CD8-positive, alpha-beta memory T cell (primary cell): Measurements from ENCODE around the gene CD247. TPM values are rescaled to one million over a fixed set of nuclear protein-coding genes. Genes with fewer than 3 reads are reported as not detected.

Source experiments
- CTCF ChIA-PET: fragments of 350-600 bp; sonication (Branson Sonifier 250); formaldehyde crosslinking; loops from one replicate; lab custom pipeline; 2021; ENCODE audit warnings: antibody characterized with exemption; lab: Charles Lee
- POLR2A ChIA-PET: fragments of 350-600 bp; sonication (Branson Sonifier 250); formaldehyde crosslinking; loops from one replicate; lab custom pipeline; 2021; ENCODE audit warnings: antibody characterized with exemption; lab: Charles Lee
- DNase-seq, 5 donors: peaks; one replicate each; pipeline versions ENCODE4 v3.0.0 to v3.0.0-alpha.2; 2020 to 2022; ENCODE audit warnings: mixed read lengths in 1 of 5
- H3K27ac ChIP-seq: one replicate; pipeline ENCODE4 v1.7.0; 2013; ENCODE audit warnings: low read depth, mild to moderate bottlenecking, low read length, moderate library complexity
- H3K27me3 ChIP-seq: 2 replicates; pipeline ENCODE4 v1.7.0; 2013; ENCODE audit warnings: low read length, mild to moderate bottlenecking; ENCODE audit not compliant: insufficient read depth, poor library complexity, severe bottlenecking
- H3K36me3 ChIP-seq: 2 replicates; pipeline ENCODE4 v1.7.0; 2013; ENCODE audit warnings: mild to moderate bottlenecking, low read length, moderate library complexity; ENCODE audit not compliant: insufficient read depth
- H3K4me1 ChIP-seq: 2 replicates; pipeline ENCODE4 v1.7.0; 2013; ENCODE audit warnings: mild to moderate bottlenecking, low read length, moderate library complexity; ENCODE audit not compliant: insufficient read depth
- H3K4me3 ChIP-seq: 2 replicates; pipeline ENCODE4 v1.7.0; 2013; ENCODE audit warnings: mild to moderate bottlenecking, low read length
- H3K9me3 ChIP-seq: 2 replicates; pipeline ENCODE4 v1.7.0; 2013; ENCODE audit warnings: mild to moderate bottlenecking, low read length
- H3K27ac Mint-ChIP-seq, 8 donors: one replicate each; pipeline ENCODE4 v1.8.0; 2020 to 2021; ENCODE audit warnings: mixed read lengths in 8 of 8, mild to moderate bottlenecking in 6 of 8, inconsistent platforms in 3 of 8, moderate library complexity in 3 of 8
- H3K27me3 Mint-ChIP-seq, 2 donors: one replicate each; pipeline ENCODE4 v1.8.0; 2020 to 2021; ENCODE audit warnings: mixed read lengths in 2 of 2, mild to moderate bottlenecking in 1 of 2, moderate library complexity in 1 of 2
- H3K36me3 Mint-ChIP-seq, 3 donors: one replicate each; pipeline ENCODE4 v1.8.0; 2020 to 2021; ENCODE audit warnings: mixed read lengths in 3 of 3, inconsistent platforms in 1 of 3, mild to moderate bottlenecking in 1 of 3
- H3K4me1 Mint-ChIP-seq, 3 donors: one replicate each; pipeline ENCODE4 v1.8.0; 2020 to 2021; ENCODE audit warnings: mixed read lengths in 3 of 3, inconsistent platforms in 1 of 3, mild to moderate bottlenecking in 1 of 3
- H3K4me3 Mint-ChIP-seq, 7 donors: one replicate each; pipeline ENCODE4 v1.8.0; 2020 to 2021; ENCODE audit warnings: mixed read lengths in 7 of 7, mild to moderate bottlenecking in 6 of 7, moderate library complexity in 4 of 7, inconsistent platforms in 2 of 7
- H3K9me3 Mint-ChIP-seq, 5 donors: one replicate each; pipeline ENCODE4 v1.8.0; 2020 to 2022; ENCODE audit warnings: mixed read lengths in 5 of 5, mild to moderate bottlenecking in 3 of 5, moderate library complexity in 2 of 5, inconsistent platforms in 1 of 5
- polyA plus RNA-seq: library from polyadenylated mRNA; unstranded; fragments of 300-500 nt; fragmentation: Illumina TruSeq; gene quantifications from one replicate; pipeline ENCODE4 v1.2.3, GENCODE V29; 2021
- total RNA-seq, 2 experiments: library from RNA; stranded (reverse); gene quantifications; one replicate each; pipeline ENCODE4 v1.2.3, GENCODE V29; 2021

The CD247 gene
- total and polyA plus RNA-seq, 3 experiments from 2014 or later = 130 to 395 (median 133) TPM

- Mint-ChIP-seq H3K9me3 (no peaks in the 10 kb centered on the region), H3K36me3 (peaks cover 14 to 91% (median 20%) of the 10 kb centered on the region in 3 donors), H3K27ac (peak overlapping the region; percentile 29 to 98 (median 89)), H3K27me3 (peaks cover 0 to 4% of the 10 kb centered on the region in 2 donors), H3K4me3 (peak overlapping the region in 1 of 7 donors; percentile 48), H3K4me1 (peaks cover 71 to 89% (median 74%) of the 10 kb centered on the region in 3 donors)
- Histone ChIP-seq H3K36me3 (peaks cover 60% of the 10 kb centered on the region), H3K4me1 (peaks cover 63% of the 10 kb centered on the region), H3K4me3 (no peak overlapping the region), H3K27me3 (no peaks in the 10 kb centered on the region), H3K9me3 (no peaks in the 10 kb centered on the region), H3K27ac (no peak overlapping the region)
- POLR2A ChIA-PET = interaction anchor here (0.8 kb wide), 1 partner anchor 14 kb away, joined by 3 read pairs; no protein-coding TSS in a partner anchor
- CTCF ChIA-PET = interaction anchor here (2.3 kb wide), 1 partner anchor 165 kb away, joined by 9 read pairs; no protein-coding TSS in a partner anchor
- DNase-seq = no peak
Measured at GRCh38 chr1:167433884-167434283, 84.4 kb downstream of the CD247 start.

GRCh38 chr1:167432780-167433179, 85.5 kb downstream of the CD247 start:
- H3K36me3 Mint-ChIP-seq = peaks cover 14 to 85% (median 20%) of the 10 kb centered on the region in 3 donors
- H3K4me1 ChIP-seq = peaks cover 61% of the 10 kb centered on the region
- H3K4me1 Mint-ChIP-seq = peaks cover 71 to 89% (median 74%) of the 10 kb centered on the region in 3 donors
- H3K27me3 Mint-ChIP-seq = peaks cover 0 to 4% of the 10 kb centered on the region in 2 donors
- POLR2A ChIA-PET = no interaction called here
- H3K27ac Mint-ChIP-seq = peak overlapping the region in 6 of 8 donors; percentile 62 to 98 (median 80)
- DNase-seq = no peak
- no peaks in the 10 kb centered on the region for H3K9me3 ChIP-seq
- no peaks in the 10 kb centered on the region for H3K9me3 Mint-ChIP-seq
- CTCF ChIA-PET = interaction anchor here (0.8 to 2.9 kb wide), 5 partner anchors 9 to 164 kb away, joined by 3 to 15 read pairs (median 8); partner anchors contain the start of gene CD247
- H3K27me3 ChIP-seq = no peaks in the 10 kb centered on the region
- no peak overlapping the region for H3K4me3 ChIP-seq
- H3K4me3 Mint-ChIP-seq = peak overlapping the region in 1 of 7 donors; percentile 21
- no peak overlapping the region for H3K27ac ChIP-seq
- H3K36me3 ChIP-seq = peaks cover 52% of the 10 kb centered on the region

GRCh38 chr1:167431909-167432650, 86.2 kb downstream of the CD247 start:
- DNase-seq = no peak
- peak overlapping the region; percentile 47 to 98 (median 76) for H3K27ac Mint-ChIP-seq
- H3K9me3 Mint-ChIP-seq = no peaks in the 10 kb centered on the region
- peaks cover 48% of the 10 kb centered on the region for H3K36me3 ChIP-seq
- H3K4me1 Mint-ChIP-seq = peaks cover 66 to 89% (median 67%) of the 10 kb centered on the region in 3 donors
- H3K27me3 ChIP-seq = no peaks in the 10 kb centered on the region
- H3K36me3 Mint-ChIP-seq = peaks cover 14 to 79% (median 20%) of the 10 kb centered on the region in 3 donors
- peaks cover 0 to 4% of the 10 kb centered on the region in 2 donors for H3K27me3 Mint-ChIP-seq
- no peaks in the 10 kb centered on the region for H3K9me3 ChIP-seq
- H3K4me1 ChIP-seq = peaks cover 59% of the 10 kb centered on the region
- CTCF ChIA-PET = interaction anchor here (0.8 to 2.9 kb wide), 5 partner anchors 9 to 164 kb away, joined by 3 to 15 read pairs (median 8); partner anchors contain the start of gene CD247
- POLR2A ChIA-PET = interaction anchor here (1.6 kb wide), 1 partner anchor 15 kb away, joined by 3 read pairs; no protein-coding TSS in a partner anchor
- no peak overlapping the region for H3K4me3 ChIP-seq
- H3K27ac ChIP-seq = no peak overlapping the region
- H3K4me3 Mint-ChIP-seq = peak overlapping the region in 1 of 7 donors; percentile 61

- Histone ChIP-seq H3K27me3 (no peaks in the 10 kb centered on the region), H3K27ac (no peak overlapping the region), H3K9me3 (no peaks in the 10 kb centered on the region), H3K4me1 (peaks cover 52% of the 10 kb centered on the region), H3K36me3 (peaks cover 41% of the 10 kb centered on the region), H3K4me3 (no peak overlapping the region)
- Mint-ChIP-seq H3K4me1 (peaks cover 62 to 83% (median 62%) of the 10 kb centered on the region in 3 donors), H3K9me3 (no peaks in the 10 kb centered on the region), H3K27me3 (peaks cover 0 to 4% of the 10 kb centered on the region in 2 donors), H3K27ac (peak overlapping the region; percentile 71 to 98 (median 94)), H3K4me3 (peak overlapping the region in 5 of 7 donors; percentile 8 to 73 (median 66)), H3K36me3 (peaks cover 12 to 72% (median 14%) of the 10 kb centered on the region in 3 donors)
- ChIA-PET CTCF (interaction anchor here (2.6 to 2.9 kb wide), 2 partner anchors 10 to 86 kb away, joined by 8 to 15 read pairs; partner anchors contain the start of gene CD247), POLR2A (interaction anchor here (0.6 to 1.6 kb wide), 2 partner anchors 16 to 96 kb away, joined by 3 to 9 read pairs; no protein-coding TSS in a partner anchor)
- no peak for DNase-seq
Measured at GRCh38 chr1:167431261-167431908, 86.9 kb downstream of the CD247 start.

GRCh38 chr1:167430849-167431242, 87.5 kb downstream of the CD247 start:
- CTCF ChIA-PET = interaction anchor here (1.0 to 2.9 kb wide), 3 partner anchors 10 to 87 kb away, joined by 3 to 15 read pairs (median 8); partner anchors contain the start of gene CD247
- H3K36me3 Mint-ChIP-seq = peaks cover 8 to 67% (median 11%) of the 10 kb centered on the region in 3 donors

GRCh38 chr1:167430134-167430848, 88.0 kb downstream of the CD247 start:
- H3K9me3 ChIP-seq = no peaks in the 10 kb centered on the region
- POLR2A ChIA-PET = no interaction called here
- no peak overlapping the region for H3K27ac ChIP-seq
- Mint-ChIP-seq H3K27ac (peak overlapping the region; percentile 75 to 98 (median 92)), H3K4me3 (peak overlapping the region; percentile 0 to 83 (median 41)), H3K9me3 (no peaks in the 10 kb centered on the region), H3K4me1 (peaks cover 54 to 75% (median 56%) of the 10 kb centered on the region in 3 donors), H3K36me3 (peaks cover 8 to 61% (median 11%) of the 10 kb centered on the region in 3 donors), H3K27me3 (peaks cover 0 to 3% of the 10 kb centered on the region in 2 donors)
- peak in 1 of 5 donors; percentile 54 for DNase-seq
- H3K4me3 ChIP-seq = no peak overlapping the region
- no peaks in the 10 kb centered on the region for H3K27me3 ChIP-seq
- H3K4me1 ChIP-seq = peaks cover 41% of the 10 kb centered on the region
- CTCF ChIA-PET = interaction anchor here (1.0 to 2.9 kb wide), 3 partner anchors 9 to 87 kb away, joined by 3 to 15 read pairs (median 8); partner anchors contain the start of gene CD247
- peaks cover 30% of the 10 kb centered on the region for H3K36me3 ChIP-seq

More at GRCh38 chr1:167430849-167431242, 87.5 kb downstream of the CD247 start:
- Mint-ChIP-seq H3K9me3 (no peaks in the 10 kb centered on the region), H3K27ac (peak overlapping the region; percentile 71 to 98 (median 94)), H3K4me3 (peak overlapping the region in 5 of 7 donors; percentile 8 to 73 (median 46)), H3K4me1 (peaks cover 59 to 81% (median 61%) of the 10 kb centered on the region in 3 donors), H3K27me3 (peaks cover 0 to 3% of the 10 kb centered on the region in 2 donors)
- Histone ChIP-seq H3K9me3 (no peaks in the 10 kb centered on the region), H3K4me1 (peaks cover 46% of the 10 kb centered on the region), H3K4me3 (no peak overlapping the region), H3K27ac (no peak overlapping the region), H3K27me3 (no peaks in the 10 kb centered on the region), H3K36me3 (peaks cover 35% of the 10 kb centered on the region)
- POLR2A ChIA-PET = interaction anchor here (1.6 kb wide), 1 partner anchor 17 kb away, joined by 3 read pairs; no protein-coding TSS in a partner anchor
- DNase-seq = peak in 1 of 5 donors; percentile 38

GRCh38 chr1:167429612-167430011, 88.7 kb downstream of the CD247 start:
- H3K4me1 ChIP-seq = peaks cover 39% of the 10 kb centered on the region
- no peaks in the 10 kb centered on the region for H3K9me3 ChIP-seq
- POLR2A ChIA-PET = interaction anchor here (1.1 to 2.0 kb wide), 2 partner anchors 8 to 87 kb away, joined by 8 to 9 read pairs; no protein-coding TSS in a partner anchor
- no peaks in the 10 kb centered on the region for H3K9me3 Mint-ChIP-seq
- H3K27me3 Mint-ChIP-seq = peaks cover 0 to 3% of the 10 kb centered on the region in 2 donors
- H3K4me1 Mint-ChIP-seq = peaks cover 53 to 74% (median 56%) of the 10 kb centered on the region in 3 donors
- H3K27ac ChIP-seq = no peak overlapping the region
- DNase-seq = no peak
- H3K27ac Mint-ChIP-seq = peak overlapping the region; percentile 71 to 98 (median 92)
- H3K4me3 Mint-ChIP-seq = peak overlapping the region in 4 of 7 donors; percentile 10 to 83 (median 44)
- no peaks in the 10 kb centered on the region for H3K27me3 ChIP-seq
- peaks cover 8 to 59% (median 11%) of the 10 kb centered on the region in 3 donors for H3K36me3 Mint-ChIP-seq
- CTCF ChIA-PET = no interaction called here
- H3K4me3 ChIP-seq = no peak overlapping the region
- H3K36me3 ChIP-seq = peaks cover 28% of the 10 kb centered on the region
